OCI-LY1 (cell line): ENCODE data around the gene TFEB.

Source experiments
- CTCF ChIP-seq: fragments of 200-600 bp; sonication (generic), shearing (Covaris generic); IDR thresholded peaks from 2 replicates; pipeline ENCODE4 v1.5.1; 2017; ENCODE audit warnings: mild to moderate bottlenecking, antibody characterized with exemption, low read length, moderate library complexity, mixed read lengths
- EZH2 ChIP-seq: fragments of 200-600 bp; sonication (generic), shearing (Covaris generic); IDR thresholded peaks from 2 replicates; pipeline ENCODE4 v1.8.0; 2017; ENCODE audit warnings: borderline replicate concordance, mixed run types, mild to moderate bottlenecking, antibody characterized with exemption, low read length, moderate library complexity, mixed read lengths

- no peak for TF ChIP-seq CTCF
- no peak for TF ChIP-seq EZH2
These were observed 81.7 kb downstream of the TFEB start for GRCh38 chr6:41653691-41654090.
